OCI-LY7 (cell line): ENCODE measurements around the gene SLC9A9.

ENCODE experiments used
- EZH2phosphoT487 ChIP-seq: fragments of 200-600 bp; sonication (generic); IDR thresholded peaks from 2 replicates; pipeline ENCODE4 v1.6.1; 2018; ENCODE audit warnings: low read depth, borderline replicate concordance, mild to moderate bottlenecking, mixed run types, antibody characterized with exemption, low read length, moderate library complexity, mixed read lengths
- TF ChIP-seq, protein P1 (sequence below): fragments of 200-600 bp; sonication (generic); conservative IDR thresholded peaks from 2 replicates; pipeline ENCODE4 v1.5.1; 2014; ENCODE audit warnings: mild to moderate bottlenecking, antibody characterized with exemption, low read length, moderate library complexity, mixed read lengths

- TF ChIP-seq, protein P1, sequence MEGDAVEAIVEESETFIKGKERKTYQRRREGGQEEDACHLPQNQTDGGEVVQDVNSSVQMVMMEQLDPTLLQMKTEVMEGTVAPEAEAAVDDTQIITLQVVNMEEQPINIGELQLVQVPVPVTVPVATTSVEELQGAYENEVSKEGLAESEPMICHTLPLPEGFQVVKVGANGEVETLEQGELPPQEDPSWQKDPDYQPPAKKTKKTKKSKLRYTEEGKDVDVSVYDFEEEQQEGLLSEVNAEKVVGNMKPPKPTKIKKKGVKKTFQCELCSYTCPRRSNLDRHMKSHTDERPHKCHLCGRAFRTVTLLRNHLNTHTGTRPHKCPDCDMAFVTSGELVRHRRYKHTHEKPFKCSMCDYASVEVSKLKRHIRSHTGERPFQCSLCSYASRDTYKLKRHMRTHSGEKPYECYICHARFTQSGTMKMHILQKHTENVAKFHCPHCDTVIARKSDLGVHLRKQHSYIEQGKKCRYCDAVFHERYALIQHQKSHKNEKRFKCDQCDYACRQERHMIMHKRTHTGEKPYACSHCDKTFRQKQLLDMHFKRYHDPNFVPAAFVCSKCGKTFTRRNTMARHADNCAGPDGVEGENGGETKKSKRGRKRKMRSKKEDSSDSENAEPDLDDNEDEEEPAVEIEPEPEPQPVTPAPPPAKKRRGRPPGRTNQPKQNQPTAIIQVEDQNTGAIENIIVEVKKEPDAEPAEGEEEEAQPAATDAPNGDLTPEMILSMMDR: no peak
- no peak for TF ChIP-seq EZH2phosphoT487
Observed at GRCh38 chr3:143344516-143345165, 503.6 kb downstream of the SLC9A9 start.
